IMR-90 (cell line): Measurements from ENCODE around the gene RELL2.

Experiments
- CEBPB ChIP-seq: IDR thresholded peaks from 2 replicates; pipeline ENCODE4 v1.6.1; 2012; ENCODE audit warnings: low read depth, low read length, improper control_type of control experiment
- MAFK ChIP-seq: IDR thresholded peaks from 2 replicates; pipeline ENCODE4 v1.6.1; 2012; ENCODE audit warnings: low read depth, low read length, improper control_type of control experiment
- MAZ ChIP-seq: IDR thresholded peaks from 2 replicates; pipeline ENCODE4 v1.6.1; 2012; ENCODE audit warnings: low read depth, mild to moderate bottlenecking, low read length, improper control_type of control experiment, moderate library complexity, borderline replicate concordance
- NFE2L2 ChIP-seq: fragments of 150-350 bp; IDR thresholded peaks from 2 replicates; pipeline ENCODE4 v1.6.1; 2016; ENCODE audit warnings: low read depth, mild to moderate bottlenecking, low read length
- POLR2A ChIP-seq: IDR thresholded peaks from 2 replicates; pipeline ENCODE4 v1.6.1; 2012; ENCODE audit warnings: mild to moderate bottlenecking, low read depth, low read length
- RAD21 ChIP-seq: IDR thresholded peaks from 2 replicates; pipeline ENCODE4 v1.6.1; 2012; ENCODE audit warnings: low read length, improper control_type of control experiment
- RCOR1 ChIP-seq: IDR thresholded peaks from 2 replicates; pipeline ENCODE4 v1.6.1; 2012; ENCODE audit warnings: mild to moderate bottlenecking, low read length, improper control_type of control experiment; ENCODE audit not compliant: insufficient replicate concordance
- RFX5 ChIP-seq: IDR thresholded peaks from 2 replicates; pipeline ENCODE4 v1.8.0; 2012; ENCODE audit warnings: low read depth, mild to moderate bottlenecking, low read length, moderate library complexity
- SMC3 ChIP-seq: fragments of 150-350 bp; IDR thresholded peaks from 2 replicates; pipeline ENCODE4 v1.6.1; 2016; ENCODE audit warnings: low read depth, mild to moderate bottlenecking, antibody characterized with exemption, low read length, moderate library complexity
- TF ChIP-seq, protein P1 (sequence below): conservative IDR thresholded peaks from 2 replicates; pipeline ENCODE4 v1.5.1; 2012; ENCODE audit warnings: mild to moderate bottlenecking, low read depth, low read length, improper control_type of control experiment
- TF ChIP-seq, protein P2 (sequence below): fragments of 150-350 bp; IDR thresholded peaks from 2 replicates; pipeline ENCODE4 v1.6.1; 2017; ENCODE audit warnings: mild to moderate bottlenecking, antibody characterized with exemption, low read length, low read depth

DNA sequence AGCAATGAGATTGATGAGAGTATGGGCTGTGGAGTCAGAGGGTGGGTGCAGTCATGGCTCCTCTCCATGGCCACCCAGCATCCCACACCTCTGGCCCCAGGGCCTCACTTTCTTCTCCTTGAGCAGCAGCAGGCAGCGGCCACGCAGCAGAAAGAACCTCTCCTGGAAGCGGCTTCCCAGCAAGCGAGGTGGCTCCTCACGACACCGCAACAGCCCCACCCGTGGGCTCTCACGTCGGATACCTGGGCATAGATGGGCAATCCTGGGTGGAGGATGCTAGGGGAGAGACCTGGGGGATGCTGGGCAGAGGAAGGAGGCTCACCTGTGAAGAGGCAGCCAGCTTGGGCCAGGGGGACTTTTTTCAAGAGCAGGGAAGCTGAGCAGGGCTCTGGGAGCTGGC is 19.6 kb downstream of the RELL2 start:
- TF ChIP-seq, protein P1, sequence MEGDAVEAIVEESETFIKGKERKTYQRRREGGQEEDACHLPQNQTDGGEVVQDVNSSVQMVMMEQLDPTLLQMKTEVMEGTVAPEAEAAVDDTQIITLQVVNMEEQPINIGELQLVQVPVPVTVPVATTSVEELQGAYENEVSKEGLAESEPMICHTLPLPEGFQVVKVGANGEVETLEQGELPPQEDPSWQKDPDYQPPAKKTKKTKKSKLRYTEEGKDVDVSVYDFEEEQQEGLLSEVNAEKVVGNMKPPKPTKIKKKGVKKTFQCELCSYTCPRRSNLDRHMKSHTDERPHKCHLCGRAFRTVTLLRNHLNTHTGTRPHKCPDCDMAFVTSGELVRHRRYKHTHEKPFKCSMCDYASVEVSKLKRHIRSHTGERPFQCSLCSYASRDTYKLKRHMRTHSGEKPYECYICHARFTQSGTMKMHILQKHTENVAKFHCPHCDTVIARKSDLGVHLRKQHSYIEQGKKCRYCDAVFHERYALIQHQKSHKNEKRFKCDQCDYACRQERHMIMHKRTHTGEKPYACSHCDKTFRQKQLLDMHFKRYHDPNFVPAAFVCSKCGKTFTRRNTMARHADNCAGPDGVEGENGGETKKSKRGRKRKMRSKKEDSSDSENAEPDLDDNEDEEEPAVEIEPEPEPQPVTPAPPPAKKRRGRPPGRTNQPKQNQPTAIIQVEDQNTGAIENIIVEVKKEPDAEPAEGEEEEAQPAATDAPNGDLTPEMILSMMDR, result no peak
- no peak for TF ChIP-seq POLR2A
- no peak for TF ChIP-seq NFE2L2
- TF ChIP-seq CEBPB, result no peak
- TF ChIP-seq RAD21, result no peak
- TF ChIP-seq, protein P2, sequence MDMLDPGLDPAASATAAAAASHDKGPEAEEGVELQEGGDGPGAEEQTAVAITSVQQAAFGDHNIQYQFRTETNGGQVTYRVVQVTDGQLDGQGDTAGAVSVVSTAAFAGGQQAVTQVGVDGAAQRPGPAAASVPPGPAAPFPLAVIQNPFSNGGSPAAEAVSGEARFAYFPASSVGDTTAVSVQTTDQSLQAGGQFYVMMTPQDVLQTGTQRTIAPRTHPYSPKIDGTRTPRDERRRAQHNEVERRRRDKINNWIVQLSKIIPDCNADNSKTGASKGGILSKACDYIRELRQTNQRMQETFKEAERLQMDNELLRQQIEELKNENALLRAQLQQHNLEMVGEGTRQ, result no peak
- TF ChIP-seq RFX5, result no peak
- TF ChIP-seq MAFK, result no peak
- TF ChIP-seq SMC3, result no peak
- TF ChIP-seq MAZ, result no peak
- no peak for TF ChIP-seq RCOR1
